AG09309 (cell line): ENCODE measurements around the gene IDUA.

Source experiments
- DNase-seq: peaks from one replicate; pipeline ENCODE4 v3.0.0-alpha.2; 2010; ENCODE audit warnings: low read depth
- H3K4me3 ChIP-seq: 2 replicates; pipeline ENCODE4 v1.5.1; 2011; ENCODE audit warnings: mild to moderate bottlenecking, low read depth, low read length, moderate library complexity; ENCODE audit not compliant: control insufficient read depth
- CTCF ChIP-seq: IDR thresholded peaks from 2 replicates; pipeline ENCODE4 v1.5.1; 2011; ENCODE audit warnings: mild to moderate bottlenecking, low read depth, low read length, inconsistent platforms; ENCODE audit not compliant: insufficient read depth, control insufficient read depth; ENCODE audit errors: missing control alignments

IDUA gene

GRCh38 chr4:1004071-1004418 is 17.2 kb downstream of the IDUA start:
- no peak for TF ChIP-seq CTCF

GRCh38 chr4:1004557-1005485 is 18.0 kb downstream of the IDUA start:
- no peak for TF ChIP-seq CTCF
- DNase-seq = no peak
- no peak overlapping the region for H3K4me3 ChIP-seq

More at GRCh38 chr4:1004071-1004418, 17.2 kb downstream of the IDUA start:
- no peak for DNase-seq
- H3K4me3 ChIP-seq = no peak overlapping the region

- no peak for DNase-seq
- no peak for TF ChIP-seq CTCF
- H3K4me3 ChIP-seq = no peak overlapping the region
Observed at GRCh38 chr4:1006856-1007255, 20.0 kb downstream of the IDUA start.

- peak overlapping the region; percentile 54 for H3K4me3 ChIP-seq
- DNase-seq = no peak
- TF ChIP-seq CTCF = no peak
Observed at GRCh38 chr4:1008840-1009541, 22.1 kb downstream of the IDUA start.

GRCh38 chr4:1009542-1010394 is 22.9 kb downstream of the IDUA start:
- no peak for DNase-seq
- H3K4me3 ChIP-seq = peak overlapping the region; percentile 54
- no peak for TF ChIP-seq CTCF

GRCh38 chr4:1010395-1011021 is 23.7 kb downstream of the IDUA start:
- no peak for TF ChIP-seq CTCF
- peak; percentile 41 for DNase-seq
- H3K4me3 ChIP-seq = peak overlapping the region; percentile 33
